ENCODE data around the gene NAV1. TPM values are rescaled to one million over a fixed set of nuclear protein-coding genes. Genes with fewer than 3 reads are reported as not detected.

NAV1 gene
- total and polyA plus RNA-seq, 2 donors (not counting 3 experiments of a cell fraction or from before 2014, with no cell fraction given), result 19.9 to 138 TPM

DNA sequence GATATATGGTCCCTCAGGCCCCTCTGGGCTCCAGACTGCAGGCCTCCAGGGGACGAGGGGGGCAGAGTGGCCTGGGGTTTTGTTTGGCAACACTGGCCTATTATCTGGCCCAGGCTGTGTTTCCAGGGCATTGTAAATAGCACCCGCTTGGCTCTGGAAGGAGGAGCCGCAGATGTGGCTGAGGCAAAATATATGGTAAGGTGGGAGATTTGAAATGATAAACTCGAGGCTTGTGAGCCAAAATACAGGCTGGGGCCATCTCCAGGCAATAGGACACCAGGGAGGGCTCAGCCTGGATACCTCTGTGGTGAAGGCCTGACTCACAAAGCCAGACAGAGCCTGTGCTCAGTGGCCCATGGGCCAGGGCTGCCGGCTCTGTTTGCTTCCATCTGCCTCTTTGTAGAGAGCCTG, 14.0 kb downstream of the NAV1 start:
- Histone ChIP-seq H3K9ac (replicated peaks; ENCODE audit: extremely low read depth, insufficient read depth, low read length) (no peak overlapping the region), H3K79me2 (ENCODE audit: control insufficient read depth, insufficient read depth, low read length) (peaks cover 92% of the 10 kb centered on the region), H3K9me3 (replicated peaks; ENCODE audit: control insufficient read depth, insufficient read depth, low read length) (no peaks in the 10 kb centered on the region), H3K27ac (ENCODE audit: insufficient read depth, low read depth, low read length) (no peak overlapping the region), H3K27me3 (ENCODE audit: control insufficient read depth in 2 of 2, insufficient read depth in 2 of 2, low read length in 2 of 2) (no peaks in the 10 kb centered on the region), H3K4me2 (ENCODE audit: insufficient read depth, low read length) (no peak overlapping the region), H3K9me1 (replicated peaks; ENCODE audit: control insufficient read depth, extremely low read depth, insufficient read depth, low read length) (no peaks in the 10 kb centered on the region), H2AFZ (ENCODE audit: low read depth, low read length) (no peak overlapping the region), H3K4me3 (replicated peaks in 1 of 3; ENCODE audit: insufficient read depth in 1 of 3, low read depth in 1 of 3, low read length in 3 of 3) (no peak overlapping the region), H3K4me1 (ENCODE audit: control insufficient read depth, extremely low read depth, insufficient read depth, low read length) (peaks cover 55% of the 10 kb centered on the region), H3K36me3 (ENCODE audit: control insufficient read depth in 2 of 2, extremely low read depth in 1 of 2, insufficient read depth in 2 of 2, low read length in 2 of 2) (no peaks in the 10 kb centered on the region), H4K20me1 (replicated peaks; ENCODE audit: control insufficient read depth, extremely low read depth, insufficient read depth, low read length) (no peaks in the 10 kb centered on the region)
- intact Hi-C loops (cut with micrococcal nuclease), result no loop called here
- POLR2A ChIA-PET, result no interaction called here
- TF ChIP-seq POLR2AphosphoS5 (IDR thresholded peaks at IDR 0.05; ENCODE audit: insufficient read depth, low read depth, low read length), result no peak
- TF ChIP-seq JUN (IDR thresholded peaks at IDR 0.05; ENCODE audit: borderline replicate concordance, insufficient read depth, insufficient read length, low read depth), result no peak
- TF ChIP-seq, protein P1, sequence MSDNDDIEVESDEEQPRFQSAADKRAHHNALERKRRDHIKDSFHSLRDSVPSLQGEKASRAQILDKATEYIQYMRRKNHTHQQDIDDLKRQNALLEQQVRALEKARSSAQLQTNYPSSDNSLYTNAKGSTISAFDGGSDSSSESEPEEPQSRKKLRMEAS (IDR thresholded peaks at IDR 0.05; ENCODE audit: insufficient read depth, insufficient read length), result no peak
- TF ChIP-seq MYC (IDR thresholded peaks at IDR 0.05; ENCODE audit: low read depth, low read length), result no peak
- no peak for TF ChIP-seq GATA2 (IDR thresholded peaks at IDR 0.05; ENCODE audit: insufficient read depth, insufficient read length, low read depth, low read length)
- TF ChIP-seq FOS (IDR thresholded peaks at IDR 0.05; ENCODE audit: borderline replicate concordance, insufficient read depth, low read length), result no peak
- TF ChIP-seq, protein P2, sequence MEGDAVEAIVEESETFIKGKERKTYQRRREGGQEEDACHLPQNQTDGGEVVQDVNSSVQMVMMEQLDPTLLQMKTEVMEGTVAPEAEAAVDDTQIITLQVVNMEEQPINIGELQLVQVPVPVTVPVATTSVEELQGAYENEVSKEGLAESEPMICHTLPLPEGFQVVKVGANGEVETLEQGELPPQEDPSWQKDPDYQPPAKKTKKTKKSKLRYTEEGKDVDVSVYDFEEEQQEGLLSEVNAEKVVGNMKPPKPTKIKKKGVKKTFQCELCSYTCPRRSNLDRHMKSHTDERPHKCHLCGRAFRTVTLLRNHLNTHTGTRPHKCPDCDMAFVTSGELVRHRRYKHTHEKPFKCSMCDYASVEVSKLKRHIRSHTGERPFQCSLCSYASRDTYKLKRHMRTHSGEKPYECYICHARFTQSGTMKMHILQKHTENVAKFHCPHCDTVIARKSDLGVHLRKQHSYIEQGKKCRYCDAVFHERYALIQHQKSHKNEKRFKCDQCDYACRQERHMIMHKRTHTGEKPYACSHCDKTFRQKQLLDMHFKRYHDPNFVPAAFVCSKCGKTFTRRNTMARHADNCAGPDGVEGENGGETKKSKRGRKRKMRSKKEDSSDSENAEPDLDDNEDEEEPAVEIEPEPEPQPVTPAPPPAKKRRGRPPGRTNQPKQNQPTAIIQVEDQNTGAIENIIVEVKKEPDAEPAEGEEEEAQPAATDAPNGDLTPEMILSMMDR (IDR thresholded peaks at IDR 0.05; ENCODE audit: extremely low read depth in 1 of 2, insufficient read depth in 1 of 2, low read depth in 1 of 2, low read length in 2 of 2), result no peak
- TF ChIP-seq EZH2 (IDR thresholded peaks at IDR 0.05; ENCODE audit: borderline replicate concordance, low read depth, low read length, severe bottlenecking), result no peak
- TF ChIP-seq POLR2A (IDR thresholded peaks at IDR 0.05; ENCODE audit: low read depth, low read length), result no peak
- dilution Hi-C loops (cut with MboI; ENCODE audit: extremely low pct_ligation_motif_present, low sequenced_read_pairs), result loop anchor here (25.0 kb wide), 1 partner anchor 159 kb away; no protein-coding TSS in a partner anchor
- FAIRE-seq, result no peak
- DNase-seq (ENCODE audit: low read depth, low spot score), result no peak
- CTCF ChIA-PET, result interaction anchor here (1.4 kb wide), 1 partner anchor 13 kb away, joined by 4 read pairs; no protein-coding TSS in a partner anchor
- BruUV-seq (replicated peaks), result no TSS peak
